ENCODE data around the gene PLCB4.

GRCh38 chr20:9506280-9506821 is 437.5 kb downstream of the PLCB4 start:
- no peak for TF ChIP-seq CTCF (conservative IDR thresholded peaks at IDR 0.05)
- no peak for TF ChIP-seq EZH2 (IDR thresholded peaks at IDR 0.05; ENCODE audit: low read depth)

All from PC-9 (cell line).